OCI-M1 (cell line): ENCODE results near the gene ABCA12.

Experiments
- DNase-seq: peaks from one replicate; lab custom pipeline; 2025; lab: John Stamatoyannopoulos, UW

Gene ABCA12

DNA sequence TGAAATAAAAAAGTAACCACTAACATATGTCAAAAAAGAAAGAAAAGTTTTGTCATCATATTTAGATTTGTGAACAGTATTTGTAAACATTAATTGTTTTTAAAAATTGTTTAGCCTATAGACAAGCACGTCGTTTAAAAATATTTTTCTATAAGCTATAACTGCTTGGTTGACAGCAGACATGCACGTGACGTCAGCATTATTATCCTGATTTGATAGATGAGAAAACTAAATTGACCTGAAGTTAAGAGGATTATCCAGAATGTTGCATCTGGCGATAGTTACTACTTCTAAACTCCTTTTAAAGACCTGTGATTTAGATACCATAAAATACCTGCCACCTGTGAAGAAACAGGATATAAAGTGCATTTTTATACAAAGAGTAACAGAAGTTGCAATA lies 172.0 kb downstream of the ABCA12 start:
- DNase-seq = no peak

DNA sequence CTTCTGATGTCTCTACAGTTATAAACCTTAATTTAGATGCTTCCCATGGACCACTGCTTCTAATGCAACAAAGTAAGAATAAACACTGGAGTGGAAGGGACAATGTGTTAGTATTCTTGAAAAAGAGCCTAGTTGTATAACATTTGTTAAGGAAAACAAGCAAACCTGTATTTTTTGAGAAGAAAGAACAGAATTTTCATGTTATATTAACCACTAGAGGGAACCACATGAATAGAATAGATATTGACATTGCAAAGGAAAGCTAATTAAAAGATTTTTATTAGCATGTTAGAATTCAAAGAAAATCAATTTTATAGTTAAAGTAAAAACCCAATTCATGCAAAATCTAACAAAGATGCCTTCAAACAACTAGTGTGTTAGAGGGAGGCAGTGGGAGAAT lies 177.7 kb downstream of the ABCA12 start:
- no peak for DNase-seq

DNA sequence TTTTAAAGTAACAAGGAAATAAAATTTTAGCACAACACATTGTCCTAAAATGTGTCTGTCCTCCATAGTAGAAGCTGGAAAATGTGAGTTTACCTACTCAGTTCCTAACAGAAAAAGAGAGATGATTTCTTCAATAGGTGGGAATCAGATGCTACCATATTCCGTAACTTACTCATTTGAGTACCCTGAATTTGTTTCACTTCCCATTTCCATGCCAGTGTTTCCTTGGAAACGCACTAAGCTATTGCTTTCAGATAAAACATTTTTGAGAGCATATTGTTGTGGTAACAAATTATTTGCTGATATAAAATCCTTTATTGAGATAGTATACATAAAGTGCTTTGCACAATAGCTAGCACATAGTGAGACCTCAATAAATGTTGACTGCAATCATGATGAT lies 191.5 kb downstream of the ABCA12 start:
- no peak for DNase-seq

DNA sequence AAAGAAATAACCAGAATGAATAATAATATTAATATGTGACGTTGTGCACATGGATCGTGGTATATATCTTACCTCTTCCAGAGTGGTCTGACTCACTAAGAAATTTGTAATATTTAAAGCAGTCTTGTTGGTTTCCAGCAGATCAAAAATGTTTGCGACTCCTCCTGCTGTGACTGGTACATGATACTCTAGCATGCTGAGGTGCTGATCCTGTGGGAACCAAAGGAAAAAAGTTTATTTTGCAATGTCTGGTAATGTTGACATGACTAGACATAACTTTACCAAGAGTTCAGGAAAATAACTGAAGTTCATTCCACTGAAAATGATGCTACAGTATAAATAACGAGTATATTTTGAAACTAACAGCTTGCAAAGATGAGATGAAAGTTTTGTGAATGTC lies 204.4 kb downstream of the ABCA12 start:
- no peak for DNase-seq

DNA sequence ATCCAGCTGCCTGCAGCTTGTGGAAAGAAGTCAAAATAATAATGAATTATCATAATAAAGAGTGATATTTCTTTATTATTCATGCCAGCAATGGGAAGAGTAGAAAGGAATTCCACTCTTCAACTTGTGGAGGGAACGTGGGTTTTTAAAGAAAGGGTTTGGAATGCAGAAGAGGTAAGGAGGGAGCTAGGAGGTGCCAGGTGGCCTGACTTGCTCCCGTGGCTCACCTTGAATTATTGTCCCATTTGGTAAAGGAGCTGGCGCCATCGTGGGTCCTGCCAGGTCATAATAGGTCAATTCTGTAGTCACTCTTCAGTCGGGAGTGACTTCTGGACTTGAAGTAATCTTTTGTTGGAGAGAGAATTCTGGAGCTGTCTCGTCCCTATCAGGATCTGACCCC lies 233.8 kb downstream of the ABCA12 start:
- DNase-seq = no peak

DNA sequence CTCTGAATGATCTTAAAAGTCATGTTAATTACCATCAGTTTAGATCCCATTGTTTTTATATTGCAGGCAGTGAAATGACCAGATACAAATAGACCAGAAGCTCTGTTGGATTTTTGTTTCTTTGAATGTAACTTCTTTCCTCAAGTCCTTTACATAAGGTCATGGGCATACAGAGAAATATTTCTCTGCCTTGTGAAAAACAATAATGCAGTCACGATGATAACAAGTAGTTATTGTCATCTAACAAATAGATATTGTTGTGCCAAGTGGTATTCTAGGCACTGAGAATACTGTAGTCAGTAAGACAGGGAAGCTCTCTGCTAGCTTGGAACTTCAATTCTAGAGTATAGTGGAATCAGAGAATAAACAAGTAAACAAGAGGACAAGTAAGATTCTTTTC lies 234.2 kb downstream of the ABCA12 start:
- no peak for DNase-seq

DNA sequence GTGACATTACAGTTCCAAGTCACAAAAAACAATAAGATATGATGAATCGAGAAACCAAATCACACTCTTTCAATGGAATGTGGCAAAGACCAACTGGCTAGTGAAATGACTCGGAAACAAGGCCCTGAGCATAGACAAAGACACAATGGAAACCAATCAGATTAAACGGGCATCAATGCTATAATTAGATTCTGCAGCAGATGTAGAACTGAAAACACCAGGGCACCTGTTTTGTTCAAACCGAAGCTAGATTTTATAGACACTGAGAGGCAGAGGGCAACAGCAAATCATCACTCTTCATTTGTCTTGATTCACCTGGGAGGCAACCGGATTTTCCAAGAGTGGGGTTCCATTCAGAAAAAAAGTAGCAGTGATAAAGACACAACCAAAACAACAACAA lies 236.1 kb downstream of the ABCA12 start:
- no peak for DNase-seq

DNA sequence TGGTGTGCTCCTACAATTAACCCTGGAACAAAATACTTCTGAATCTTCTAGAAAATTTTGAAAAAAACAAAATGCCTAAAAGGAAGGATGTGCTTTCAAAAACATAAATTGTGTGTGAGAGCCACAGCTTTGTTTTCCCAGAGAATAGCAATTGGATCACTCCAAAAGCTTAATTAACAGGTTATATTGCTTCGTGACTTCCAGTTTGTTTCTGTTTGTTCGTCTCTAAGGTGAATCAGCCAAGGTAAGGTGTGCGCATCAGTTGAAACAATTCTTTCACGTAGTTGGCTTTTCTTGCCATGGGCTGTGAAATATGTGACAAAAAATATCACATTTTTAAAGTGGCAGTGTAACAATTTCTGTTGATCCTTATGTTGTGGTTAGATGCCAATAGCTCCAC lies 238.7 kb downstream of the ABCA12 start:
- no peak for DNase-seq

DNA sequence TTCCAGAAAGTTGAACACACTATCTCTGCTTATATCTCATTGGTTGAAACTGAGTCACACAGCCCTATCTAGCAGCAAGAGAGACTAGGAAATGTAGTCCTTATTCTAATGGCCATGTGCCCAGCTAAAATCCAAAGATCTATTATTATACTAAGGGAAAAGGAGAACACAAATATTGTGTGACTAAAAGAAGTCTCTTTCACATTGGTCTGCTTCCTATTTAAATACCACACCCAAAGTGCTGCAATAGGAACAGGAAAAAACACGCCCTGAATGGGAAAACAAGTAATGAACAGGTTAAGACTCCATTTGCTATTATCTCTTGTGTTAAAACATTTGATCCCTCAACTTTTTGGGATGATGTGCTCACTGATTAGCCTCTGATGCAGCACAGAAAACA lies 242.2 kb downstream of the ABCA12 start:
- no peak for DNase-seq

DNA sequence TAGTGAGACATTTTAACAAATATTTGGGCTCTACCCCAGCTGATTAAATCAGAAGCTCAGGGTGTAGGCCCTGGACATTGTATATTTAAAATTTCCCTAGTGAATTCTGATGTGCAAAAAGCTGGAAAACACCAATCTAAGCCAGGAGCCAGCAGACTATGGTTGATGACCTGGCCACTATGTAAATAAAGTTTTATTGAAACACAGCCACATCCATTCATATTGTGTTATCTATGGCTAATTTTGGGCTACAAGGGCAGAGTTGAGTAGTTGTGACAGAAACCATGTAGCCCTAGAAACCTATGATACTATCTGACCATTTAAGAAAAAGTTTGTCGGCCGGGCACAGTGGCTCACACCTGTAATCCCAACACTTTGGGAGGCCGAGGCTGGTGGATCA lies 243.0 kb downstream of the ABCA12 start:
- no peak for DNase-seq

DNA sequence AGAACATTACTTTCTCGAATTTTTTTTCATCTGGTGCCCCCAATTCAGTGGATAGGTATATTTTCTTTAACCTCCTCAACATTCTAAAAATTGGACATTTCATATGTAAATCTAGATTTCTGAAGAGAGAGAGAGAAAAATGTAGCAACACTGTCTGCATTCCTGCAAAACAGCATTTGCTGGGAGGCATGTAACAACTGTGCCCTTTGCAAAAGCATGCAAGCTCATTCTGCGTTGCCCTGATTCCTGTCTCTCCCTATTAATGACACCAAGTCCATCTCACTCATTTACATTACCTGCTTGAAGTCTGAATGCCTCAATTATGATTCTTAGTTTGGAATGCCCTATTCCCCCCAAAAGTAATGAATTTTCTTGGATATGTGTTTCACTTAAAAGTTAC lies 249.1 kb downstream of the ABCA12 start:
- DNase-seq = no peak

DNA sequence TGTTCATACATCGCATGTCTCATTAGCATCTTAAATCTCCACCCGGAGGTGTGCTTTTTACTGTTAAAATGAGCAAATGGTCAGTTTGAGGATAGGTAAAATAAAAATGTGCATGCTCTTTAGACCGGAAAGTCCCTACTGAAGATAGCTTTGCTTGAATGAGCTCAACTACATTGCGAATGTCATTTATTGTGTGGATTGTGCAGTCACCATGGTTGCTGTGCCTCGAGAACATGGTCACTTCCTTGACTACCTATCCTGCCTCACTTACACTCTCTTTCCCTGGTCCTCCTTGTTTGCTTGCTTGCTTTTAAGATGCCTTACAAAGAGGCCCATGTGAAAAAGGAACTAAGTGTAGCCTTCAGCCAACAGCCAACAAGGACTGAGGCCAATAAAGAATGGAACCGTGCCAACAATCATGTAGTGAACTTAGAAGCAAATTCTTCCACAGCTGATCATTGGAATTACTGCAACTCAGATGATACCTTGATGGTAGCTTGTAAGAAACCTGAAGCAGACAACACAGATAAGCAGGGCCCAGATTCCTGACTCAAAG lies 256.7 kb downstream of the ABCA12 start:
- no peak for DNase-seq
